VCaP (cell line): Measurements from ENCODE around the gene MAPKBP1.
"Not testable (repeated sequence)": the region's sequence is repeated elsewhere in the genome, so short reads cannot be mapped to it uniquely, and the experiment has no call there.

Source experiments
- H3K27ac ChIP-seq: fragments of 450-650 bp; 2 replicates; pipeline ENCODE4 v1.5.1; 2017
- TF ChIP-seq, protein P1 (sequence below): fragments of 450-650 bp; conservative IDR thresholded peaks from 2 replicates; pipeline ENCODE4 v1.5.1; 2017; ENCODE audit warnings: mild to moderate bottlenecking, moderate library complexity

The MAPKBP1 gene

DNA sequence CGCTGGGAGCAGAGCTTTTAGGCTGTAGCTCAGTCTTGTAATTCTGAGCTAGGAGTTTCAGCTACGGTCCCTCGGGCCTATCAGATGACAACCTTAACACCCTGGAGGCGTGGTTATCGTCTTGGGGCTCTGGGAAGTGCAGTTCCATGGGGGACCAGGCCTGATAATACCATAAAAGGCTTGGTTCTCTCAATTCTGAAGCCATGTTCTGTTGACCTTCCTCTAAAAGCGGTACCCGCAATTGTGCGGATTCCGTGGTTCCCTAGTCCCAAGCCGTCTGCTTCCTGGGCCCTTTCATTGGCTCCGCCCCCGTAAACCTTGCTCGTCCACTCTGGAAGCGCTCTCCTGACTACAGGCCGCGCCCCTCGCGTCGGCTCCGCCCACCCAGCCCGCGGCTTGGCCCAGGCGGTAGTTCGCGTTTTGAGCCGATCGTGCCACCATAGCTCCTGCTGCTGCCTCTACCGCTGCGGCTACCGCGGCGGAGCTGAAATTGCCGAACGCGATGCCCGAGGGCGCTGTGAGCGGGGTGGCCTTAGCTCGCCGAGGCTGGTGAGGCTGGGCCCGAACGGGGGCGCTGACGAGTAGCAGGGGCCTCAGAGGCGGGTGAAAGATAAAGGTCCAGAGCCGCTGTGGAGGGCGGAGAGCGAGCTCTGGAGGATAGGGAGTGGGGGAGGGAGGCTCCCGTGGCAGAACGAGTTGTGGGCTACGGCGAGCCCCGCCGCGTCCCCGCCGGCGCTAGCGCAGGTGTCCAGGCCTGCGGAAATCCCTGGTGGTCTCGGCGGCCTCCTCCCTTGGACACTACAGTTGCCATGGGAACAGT, at the start of gene MAPKBP1:
Gene MAPKBP1 (plus strand): TSS at position 423 of the 820 bp plus-strand sequence. CDS start 792 bp downstream, outside the sequence.
- peak within 1 kb of the TSS; percentile 79 for H3K27ac ChIP-seq
- TF ChIP-seq, protein P1, sequence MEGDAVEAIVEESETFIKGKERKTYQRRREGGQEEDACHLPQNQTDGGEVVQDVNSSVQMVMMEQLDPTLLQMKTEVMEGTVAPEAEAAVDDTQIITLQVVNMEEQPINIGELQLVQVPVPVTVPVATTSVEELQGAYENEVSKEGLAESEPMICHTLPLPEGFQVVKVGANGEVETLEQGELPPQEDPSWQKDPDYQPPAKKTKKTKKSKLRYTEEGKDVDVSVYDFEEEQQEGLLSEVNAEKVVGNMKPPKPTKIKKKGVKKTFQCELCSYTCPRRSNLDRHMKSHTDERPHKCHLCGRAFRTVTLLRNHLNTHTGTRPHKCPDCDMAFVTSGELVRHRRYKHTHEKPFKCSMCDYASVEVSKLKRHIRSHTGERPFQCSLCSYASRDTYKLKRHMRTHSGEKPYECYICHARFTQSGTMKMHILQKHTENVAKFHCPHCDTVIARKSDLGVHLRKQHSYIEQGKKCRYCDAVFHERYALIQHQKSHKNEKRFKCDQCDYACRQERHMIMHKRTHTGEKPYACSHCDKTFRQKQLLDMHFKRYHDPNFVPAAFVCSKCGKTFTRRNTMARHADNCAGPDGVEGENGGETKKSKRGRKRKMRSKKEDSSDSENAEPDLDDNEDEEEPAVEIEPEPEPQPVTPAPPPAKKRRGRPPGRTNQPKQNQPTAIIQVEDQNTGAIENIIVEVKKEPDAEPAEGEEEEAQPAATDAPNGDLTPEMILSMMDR, result peak; percentile 81

DNA sequence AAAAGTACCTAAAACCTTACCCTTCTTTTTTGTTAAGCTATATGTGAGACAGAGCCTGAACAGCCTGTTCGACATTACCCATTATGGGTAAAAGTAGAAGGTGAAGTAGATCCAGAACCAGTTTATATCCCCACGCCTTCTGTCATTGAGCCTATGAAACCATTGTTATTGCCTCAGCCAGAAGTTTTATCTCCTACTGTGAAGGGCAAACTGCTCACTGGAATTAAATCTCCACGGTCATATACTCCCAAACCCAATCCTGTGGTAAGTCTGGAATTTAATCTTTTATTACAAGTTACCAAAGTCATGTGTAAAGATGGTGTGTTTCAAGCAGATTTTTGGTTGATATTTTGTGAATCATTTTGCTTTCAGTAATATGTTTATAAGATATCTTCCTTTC, 47.1 kb upstream of the MAPKBP1 start:
- TF ChIP-seq, protein P1, result no peak
- H3K27ac ChIP-seq, result no peak overlapping the region

DNA sequence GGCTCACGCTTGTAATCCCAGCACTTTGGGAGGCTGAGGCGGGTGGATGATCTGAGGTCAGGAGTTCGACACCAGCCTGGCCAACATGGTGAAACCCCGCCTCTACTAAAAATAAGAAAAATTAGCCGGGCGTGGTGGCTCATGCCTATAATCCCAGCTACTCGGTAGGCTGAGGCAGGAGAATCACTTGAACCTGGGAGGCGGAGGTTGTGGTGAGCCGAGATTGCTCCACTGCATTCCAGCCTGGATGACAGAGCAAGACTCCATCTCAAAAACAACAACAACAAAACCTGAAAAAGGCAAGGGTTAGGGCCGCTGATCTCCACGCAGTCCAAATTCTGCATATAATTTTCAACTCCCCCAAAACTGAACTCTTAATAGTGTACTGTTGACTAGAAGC, 46.2 kb upstream of the MAPKBP1 start:
- not testable (repeated sequence) for H3K27ac ChIP-seq

GRCh38 chr15:41730543-41730942, 43.7 kb upstream of the MAPKBP1 start:
- TF ChIP-seq, protein P1, result no peak
- no peak overlapping the region for H3K27ac ChIP-seq

DNA sequence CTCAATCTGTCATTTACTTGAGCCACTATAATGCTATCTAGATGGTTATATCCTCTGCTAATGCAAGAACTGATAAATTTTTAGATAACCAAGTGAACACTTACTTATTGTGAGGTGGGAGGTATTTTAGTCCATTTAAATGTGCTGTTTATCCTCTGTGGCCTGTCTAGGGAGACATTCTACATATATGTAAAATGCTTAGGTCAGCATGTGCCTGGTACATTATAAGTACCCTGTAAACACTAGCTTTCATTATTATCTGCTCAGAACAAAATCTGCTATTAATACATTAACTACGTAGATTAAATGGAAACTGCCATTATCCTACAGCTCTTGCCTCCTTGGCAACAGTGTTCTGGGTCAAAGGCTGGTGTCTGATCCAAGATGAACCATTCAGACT, 41.8 kb upstream of the MAPKBP1 start:
- no peak overlapping the region for H3K27ac ChIP-seq
- TF ChIP-seq, protein P1, result no peak

- TF ChIP-seq, protein P1, result no peak
- no peak overlapping the region for H3K27ac ChIP-seq
These were observed 40.2 kb upstream of the MAPKBP1 start for GRCh38 chr15:41734079-41734478.

DNA sequence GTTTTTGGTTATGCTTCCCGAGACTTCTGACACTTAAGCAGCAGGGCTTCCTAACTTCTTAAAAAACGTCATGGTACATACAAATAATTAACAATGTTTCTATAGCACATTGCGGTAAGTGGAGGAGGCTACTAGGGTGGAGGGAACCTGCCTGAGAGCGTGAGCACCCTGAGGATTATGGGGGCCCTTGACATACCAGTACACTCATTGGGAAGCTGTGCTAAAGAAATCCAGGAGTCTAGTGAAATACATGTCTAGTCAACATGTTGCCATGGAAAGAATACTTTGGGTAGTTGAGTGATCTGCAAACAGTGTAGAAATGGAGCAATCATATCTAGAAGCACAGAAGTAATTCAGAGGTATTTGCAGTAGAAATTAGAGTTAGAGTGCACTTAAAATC, 39.2 kb upstream of the MAPKBP1 start:
- TF ChIP-seq, protein P1, result no peak
- no peak overlapping the region for H3K27ac ChIP-seq

- not testable (repeated sequence) for H3K27ac ChIP-seq
These were observed 38.8 kb upstream of the MAPKBP1 start for GRCh38 chr15:41735492-41735891.
